Measurements from ENCODE around the gene LGR4.

DNA sequence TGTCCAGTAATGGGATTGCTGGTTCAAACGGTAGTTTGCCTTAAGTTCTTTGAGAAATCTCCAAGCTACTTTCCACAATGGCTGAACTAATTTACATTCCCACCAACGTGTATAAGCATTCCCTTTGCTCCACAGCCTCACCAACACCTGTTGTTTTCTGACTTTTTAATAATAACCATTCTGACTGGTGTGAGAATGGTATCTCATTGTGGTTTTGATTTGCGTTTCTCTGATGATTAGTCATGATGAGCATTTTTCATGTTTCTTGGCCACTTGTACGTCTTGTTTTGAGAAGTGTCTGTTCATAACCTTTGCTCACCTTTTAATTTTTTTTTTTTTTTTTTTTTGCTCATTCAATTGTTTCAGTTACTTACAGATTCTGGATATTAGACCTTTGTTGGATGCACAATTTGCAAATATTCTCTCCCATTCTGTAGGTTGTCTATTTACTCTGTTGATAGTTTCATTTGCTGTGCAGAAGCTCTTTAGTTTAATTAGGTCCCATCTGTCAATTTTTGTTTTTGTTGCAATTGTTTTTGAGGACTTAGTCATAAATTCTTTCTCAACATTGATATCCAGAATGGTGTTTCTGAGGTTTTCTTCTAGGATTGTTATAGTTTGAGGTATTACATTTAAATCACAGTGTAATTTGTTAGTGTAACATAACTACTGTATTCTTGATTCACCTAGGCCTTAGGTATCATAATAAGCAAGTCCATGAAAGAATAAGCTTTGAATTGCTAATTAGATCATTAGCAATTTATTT lies 142.5 kb downstream of the LGR4 start:
- TF ChIP-seq, protein P1, sequence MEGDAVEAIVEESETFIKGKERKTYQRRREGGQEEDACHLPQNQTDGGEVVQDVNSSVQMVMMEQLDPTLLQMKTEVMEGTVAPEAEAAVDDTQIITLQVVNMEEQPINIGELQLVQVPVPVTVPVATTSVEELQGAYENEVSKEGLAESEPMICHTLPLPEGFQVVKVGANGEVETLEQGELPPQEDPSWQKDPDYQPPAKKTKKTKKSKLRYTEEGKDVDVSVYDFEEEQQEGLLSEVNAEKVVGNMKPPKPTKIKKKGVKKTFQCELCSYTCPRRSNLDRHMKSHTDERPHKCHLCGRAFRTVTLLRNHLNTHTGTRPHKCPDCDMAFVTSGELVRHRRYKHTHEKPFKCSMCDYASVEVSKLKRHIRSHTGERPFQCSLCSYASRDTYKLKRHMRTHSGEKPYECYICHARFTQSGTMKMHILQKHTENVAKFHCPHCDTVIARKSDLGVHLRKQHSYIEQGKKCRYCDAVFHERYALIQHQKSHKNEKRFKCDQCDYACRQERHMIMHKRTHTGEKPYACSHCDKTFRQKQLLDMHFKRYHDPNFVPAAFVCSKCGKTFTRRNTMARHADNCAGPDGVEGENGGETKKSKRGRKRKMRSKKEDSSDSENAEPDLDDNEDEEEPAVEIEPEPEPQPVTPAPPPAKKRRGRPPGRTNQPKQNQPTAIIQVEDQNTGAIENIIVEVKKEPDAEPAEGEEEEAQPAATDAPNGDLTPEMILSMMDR (IDR thresholded peaks at IDR 0.05 in 8 of 11, conservative IDR thresholded peaks at IDR 0.05 in 3 of 11) = no peak
- TF ChIP-seq POLR2AphosphoS5 (IDR thresholded peaks at IDR 0.05) (no peak), POLR2A (IDR thresholded peaks at IDR 0.05) (no peak)
